Endothelial cell of umbilical vein (primary cell): Measurements from ENCODE around the gene PRICKLE4. TPM values are rescaled to one million over a fixed set of nuclear protein-coding genes. Genes with fewer than 3 reads are reported as not detected.

ENCODE experiments used
- BruUV-seq: library from RNA; stranded (reverse); fragments of 400-500 nt; replicated peaks from 2 replicates; lab custom pipeline; 2021; lab: Mats Ljungman, UMichigan
- CTCF ChIA-PET: fragments of 300-600, 350-600 bp; sonication (Branson Sonifier 250); formaldehyde crosslinking; loops from one replicate; lab custom pipeline; 2021; ENCODE audit warnings: antibody characterized with exemption, inconsistent platforms; lab: Charles Lee
- POLR2A ChIA-PET: fragments of 300-600, 350-600 bp; sonication (Branson Sonifier 250); formaldehyde crosslinking; loops from one replicate; lab custom pipeline; 2021; ENCODE audit warnings: antibody characterized with exemption, inconsistent platforms; lab: Charles Lee
- DNase-seq: peaks from one replicate; pipeline ENCODE4 v3.0.0-alpha.2; 2011; ENCODE audit warnings: low read depth, low spot score
- FAIRE-seq: peaks from 2 replicates; lab custom pipeline; 2011; peaks lifted over from hg19 to GRCh38; lab: Jason Lieb, UNC
- H2AFZ ChIP-seq: 2 replicates; pipeline ENCODE4 v1.6.0; 2012; ENCODE audit warnings: low read depth, low read length, control low read depth, inconsistent platforms
- H3K27ac ChIP-seq: 2 replicates; pipeline ENCODE4 v1.5.1; 2011; ENCODE audit warnings: low read depth, mild to moderate bottlenecking, control low read depth, low read length, moderate library complexity; ENCODE audit not compliant: insufficient read depth
- H3K27me3 ChIP-seq, 2 experiments: 2 replicates each; pipeline versions ENCODE4 v1.6.0 to v1.6.1; 2011; ENCODE audit warnings: low read length in 2 of 2, mixed read lengths in 1 of 2; ENCODE audit not compliant: control insufficient read depth in 2 of 2, insufficient read depth in 2 of 2
- H3K36me3 ChIP-seq, 2 experiments: 2 replicates in 1 of 2; 3 replicates in 1 of 2; pipeline ENCODE4 v1.5.1; 2011; ENCODE audit warnings: low read length in 2 of 2, mild to moderate bottlenecking in 1 of 2, moderate library complexity in 1 of 2; ENCODE audit not compliant: control insufficient read depth in 2 of 2, insufficient read depth in 2 of 2; ENCODE audit errors: extremely low read depth in 1 of 2
- H3K4me1 ChIP-seq: 3 replicates; pipeline ENCODE4 v1.5.1; 2011; ENCODE audit warnings: mild to moderate bottlenecking, low read length; ENCODE audit not compliant: control insufficient read depth, insufficient read depth; ENCODE audit errors: extremely low read depth
- H3K4me2 ChIP-seq: 2 replicates; pipeline ENCODE4 v1.6.1; 2011; ENCODE audit warnings: low read length, control low read depth, mixed read lengths; ENCODE audit not compliant: insufficient read depth
- H3K4me3 ChIP-seq, 3 experiments: fragments of 200-600 bp in 1 of 3; sonication (generic), shearing (Covaris generic) in 1 of 3; replicated peaks in 1 of 3; 2 replicates each; pipeline ENCODE4 v1.5.1; 2011 to 2016; ENCODE audit warnings: control low read depth in 3 of 3, low read length in 3 of 3, mild to moderate bottlenecking in 2 of 3, inconsistent platforms in 1 of 3, low read depth in 1 of 3, moderate library complexity in 1 of 3; ENCODE audit not compliant: insufficient read depth in 1 of 3
- H3K79me2 ChIP-seq: 2 replicates; pipeline ENCODE4 v1.6.0; 2012; ENCODE audit warnings: low read length, inconsistent platforms; ENCODE audit not compliant: control insufficient read depth, insufficient read depth
- H3K9ac ChIP-seq: replicated peaks from 2 replicates; pipeline ENCODE3; 2011; ENCODE audit warnings: low read length, control low read depth; ENCODE audit not compliant: insufficient read depth; ENCODE audit errors: extremely low read depth
- H3K9me1 ChIP-seq: replicated peaks from 3 replicates; pipeline ENCODE4 v1.6.0; 2011; ENCODE audit warnings: mild to moderate bottlenecking, low read length; ENCODE audit not compliant: control insufficient read depth, insufficient read depth; ENCODE audit errors: extremely low read depth
- H3K9me3 ChIP-seq: replicated peaks from 2 replicates; pipeline ENCODE4 v1.5.1; 2012; ENCODE audit warnings: low read length, inconsistent platforms; ENCODE audit not compliant: control insufficient read depth, insufficient read depth
- H4K20me1 ChIP-seq: replicated peaks from 2 replicates; pipeline ENCODE3; 2011; ENCODE audit warnings: mild to moderate bottlenecking, low read length; ENCODE audit not compliant: control insufficient read depth, insufficient read depth; ENCODE audit errors: extremely low read depth
- CTCF ChIP-seq, 2 donors: IDR thresholded peaks; 1 replicate in 1 of 2; 2 replicates in 1 of 2; pipeline ENCODE4 v1.5.1; 2011; ENCODE audit warnings: low read length in 2 of 2, mild to moderate bottlenecking in 2 of 2, moderate library complexity in 2 of 2, control low read depth in 1 of 2, inconsistent platforms in 1 of 2, low read depth in 1 of 2; ENCODE audit not compliant: insufficient read depth in 1 of 2; ENCODE audit errors: extremely low read depth in 1 of 2
- EZH2 ChIP-seq: IDR thresholded peaks from 2 replicates; pipeline ENCODE4 v1.6.1; 2012; ENCODE audit warnings: borderline replicate concordance, low read depth, mild to moderate bottlenecking, moderate library complexity, low read length, inconsistent platforms; ENCODE audit not compliant: severe bottlenecking
- FOS ChIP-seq: IDR thresholded peaks from 2 replicates; pipeline ENCODE4 v1.6.1; 2011; ENCODE audit warnings: mild to moderate bottlenecking, low read length, moderate library complexity, borderline replicate concordance; ENCODE audit not compliant: insufficient read depth
- GATA2 ChIP-seq: IDR thresholded peaks from 2 replicates; pipeline ENCODE4 v1.7.0; 2011; ENCODE audit warnings: low read depth, mild to moderate bottlenecking, moderate library complexity, mixed read lengths, low read length; ENCODE audit not compliant: insufficient read length, insufficient read depth
- JUN ChIP-seq: IDR thresholded peaks from 2 replicates; pipeline ENCODE4 v1.6.1; 2011; ENCODE audit warnings: borderline replicate concordance, low read depth; ENCODE audit not compliant: insufficient read length, insufficient read depth
- MAX ChIP-seq: IDR thresholded peaks from 2 replicates; pipeline ENCODE4 v1.6.1; 2011; ENCODE audit not compliant: insufficient read depth, insufficient read length
- MYC ChIP-seq: IDR thresholded peaks from one replicate; pipeline ENCODE4 v1.6.1; 2011; ENCODE audit warnings: mild to moderate bottlenecking, low read depth, low read length
- POLR2A ChIP-seq: IDR thresholded peaks from 2 replicates; pipeline ENCODE4 v1.6.1; 2012; ENCODE audit warnings: low read depth, mild to moderate bottlenecking, control low read depth, low read length
- POLR2AphosphoS5 ChIP-seq: IDR thresholded peaks from 2 replicates; pipeline ENCODE4 v1.6.1; 2012; ENCODE audit warnings: low read depth, mild to moderate bottlenecking, control low read depth, low read length, moderate library complexity; ENCODE audit not compliant: insufficient read depth
- dilution Hi-C: fragments of 300-500 bp; cut with MboI; formaldehyde crosslinking; loops from one replicate; pipeline ENCODE4 v1.15.0; 2019; ENCODE audit warnings: low sequenced_read_pairs; ENCODE audit not compliant: extremely low pct_ligation_motif_present
- intact Hi-C: fragments of 100-400 bp; cut with micrococcal nuclease; formaldehyde crosslinking; loops from one replicate; pipeline ENCODE4 v1.10.0; 2022
- polyA plus RNA-seq, 4 experiments: library from polyadenylated mRNA; depleted of rRNA in 3 of 4; stranded (reverse) in 3 of 4; unstranded in 1 of 4; fragments of >200 nt; gene quantifications; 2 replicates each; pipeline versions ENCODE4 v1.2.1 to v1.2.3, GENCODE V29; 2011 to 2012; ENCODE audit warnings: missing spikeins in 1 of 4
- total RNA-seq: library from RNA; stranded (reverse); gene quantifications from 2 replicates; pipeline ENCODE4 v1.2.3, GENCODE V29; 2021

Gene PRICKLE4
- total and polyA plus RNA-seq, 2 donors (not counting 3 experiments of a cell fraction or from before 2014, with no cell fraction given) = 1.0 to 3.3 TPM

GRCh38 chr6:41757271-41757670, 23.3 kb upstream of the PRICKLE4 start:
- Histone ChIP-seq H3K9me3 (no peaks in the 10 kb centered on the region), H3K9me1 (no peaks in the 10 kb centered on the region), H2AFZ (no peak overlapping the region), H3K79me2 (no peaks in the 10 kb centered on the region), H3K4me3 (no peak overlapping the region), H3K9ac (no peak overlapping the region), H3K27ac (no peak overlapping the region), H4K20me1 (no peaks in the 10 kb centered on the region), H3K27me3 (peaks cover 3 to 7% of the 10 kb centered on the region in 2 experiments), H3K36me3 (no peaks in the 10 kb centered on the region), H3K4me1 (no peaks in the 10 kb centered on the region), H3K4me2 (no peak overlapping the region)
- BruUV-seq = no TSS peak
- no peak for FAIRE-seq
- intact Hi-C loops = no loop called here
- dilution Hi-C loops = no loop called here
- no peak for TF ChIP-seq POLR2A
- no peak for DNase-seq
- CTCF ChIA-PET = no interaction called here
- POLR2A ChIA-PET = no interaction called here

GRCh38 chr6:41757931-41758640, 22.5 kb upstream of the PRICKLE4 start:
- FAIRE-seq (no peak), DNase-seq (no peak)
- no peaks in the 10 kb centered on the region for H3K9me1 ChIP-seq
- H3K4me3 ChIP-seq = no peak overlapping the region
- dilution Hi-C loops (no loop called here), intact Hi-C loops (no loop called here)
- H3K27me3 ChIP-seq = peaks cover 3 to 7% of the 10 kb centered on the region in 2 experiments
- no peak for TF ChIP-seq POLR2AphosphoS5
- TF ChIP-seq MYC = no peak
- TF ChIP-seq EZH2 = no peak
- TF ChIP-seq FOS = no peak
- TF ChIP-seq JUN = no peak
- no peak for TF ChIP-seq MAX
- no peak for TF ChIP-seq GATA2
- no peak for TF ChIP-seq CTCF (IDR thresholded peaks at IDR 0.05; ENCODE audit: extremely low read depth in 1 of 2, insufficient read depth in 1 of 2, low read depth in 1 of 2, low read length in 2 of 2)
- TF ChIP-seq POLR2A = no peak
- no peak overlapping the region for H2AFZ ChIP-seq
- H3K79me2 ChIP-seq = no peaks in the 10 kb centered on the region
- BruUV-seq = no TSS peak
- H3K9ac ChIP-seq = no peak overlapping the region
- no peak overlapping the region for H3K4me2 ChIP-seq
- H3K4me1 ChIP-seq = no peaks in the 10 kb centered on the region
- POLR2A ChIA-PET = no interaction called here
- no peaks in the 10 kb centered on the region for H4K20me1 ChIP-seq
- no peak overlapping the region for H3K27ac ChIP-seq
- H3K9me3 ChIP-seq = no peaks in the 10 kb centered on the region
- CTCF ChIA-PET = no interaction called here
- H3K36me3 ChIP-seq = no peaks in the 10 kb centered on the region
